Ovary (tissue), 3 donors: ENCODE measurements around the gene PXDC1.

Source experiments
- EP300 ChIP-seq: sonication (generic); formaldehyde crosslinking; IDR thresholded peaks from one replicate; pipeline ENCODE4 v1.6.1; 2017; ENCODE audit warnings: antibody characterized with exemption
- TF ChIP-seq, protein P1 (sequence below), 3 donors: fragments of 450-650 bp in 2 of 3; fragments of 200-600 bp in 1 of 3; IDR thresholded peaks; one replicate each; pipeline versions ENCODE4 v1.5.1 to v1.8.0; 2016 to 2022; ENCODE audit warnings: antibody characterized with exemption in 3 of 3, mild to moderate bottlenecking in 1 of 3
- donor health status: DM: no; HTN: no; CAD: no.

DNA sequence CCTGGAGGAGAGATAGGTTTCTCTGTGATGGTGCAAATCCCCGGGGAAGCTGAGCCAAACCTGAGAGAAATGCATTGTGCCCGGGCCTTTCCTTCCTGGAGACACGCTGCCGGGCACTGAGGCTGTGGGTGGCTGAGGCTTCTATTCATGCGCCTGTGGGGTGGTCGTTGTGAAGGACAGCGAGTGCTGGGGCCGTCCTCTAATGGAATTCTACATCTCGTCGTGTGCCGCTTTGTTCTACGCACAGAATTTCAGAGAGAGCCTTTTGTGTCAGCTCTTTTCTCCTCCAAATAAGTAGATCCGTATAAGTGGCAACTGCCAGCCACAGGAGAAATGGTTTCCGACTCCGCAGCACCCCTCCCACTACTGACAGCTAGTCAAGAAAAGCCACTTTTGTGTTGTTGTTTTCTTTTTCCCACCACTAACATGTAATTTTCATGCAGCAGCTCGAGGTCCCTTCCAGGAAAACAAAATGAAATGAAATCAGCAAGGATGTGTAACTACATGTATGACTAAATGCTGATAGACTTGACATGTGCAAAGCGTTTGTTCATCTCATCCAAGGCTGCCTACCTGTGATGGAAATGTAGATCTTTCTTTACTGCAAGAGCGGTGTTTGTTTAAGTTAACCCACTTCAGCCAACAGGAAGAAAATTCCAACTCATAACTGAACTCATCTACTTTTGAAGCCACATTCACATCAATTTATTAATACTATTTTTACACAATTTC, 26.4 kb upstream of the PXDC1 start:
- TF ChIP-seq, protein P1, sequence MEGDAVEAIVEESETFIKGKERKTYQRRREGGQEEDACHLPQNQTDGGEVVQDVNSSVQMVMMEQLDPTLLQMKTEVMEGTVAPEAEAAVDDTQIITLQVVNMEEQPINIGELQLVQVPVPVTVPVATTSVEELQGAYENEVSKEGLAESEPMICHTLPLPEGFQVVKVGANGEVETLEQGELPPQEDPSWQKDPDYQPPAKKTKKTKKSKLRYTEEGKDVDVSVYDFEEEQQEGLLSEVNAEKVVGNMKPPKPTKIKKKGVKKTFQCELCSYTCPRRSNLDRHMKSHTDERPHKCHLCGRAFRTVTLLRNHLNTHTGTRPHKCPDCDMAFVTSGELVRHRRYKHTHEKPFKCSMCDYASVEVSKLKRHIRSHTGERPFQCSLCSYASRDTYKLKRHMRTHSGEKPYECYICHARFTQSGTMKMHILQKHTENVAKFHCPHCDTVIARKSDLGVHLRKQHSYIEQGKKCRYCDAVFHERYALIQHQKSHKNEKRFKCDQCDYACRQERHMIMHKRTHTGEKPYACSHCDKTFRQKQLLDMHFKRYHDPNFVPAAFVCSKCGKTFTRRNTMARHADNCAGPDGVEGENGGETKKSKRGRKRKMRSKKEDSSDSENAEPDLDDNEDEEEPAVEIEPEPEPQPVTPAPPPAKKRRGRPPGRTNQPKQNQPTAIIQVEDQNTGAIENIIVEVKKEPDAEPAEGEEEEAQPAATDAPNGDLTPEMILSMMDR (IDR thresholded peaks at IDR 0.05): no peak
- no peak for TF ChIP-seq EP300
